GM23338 (cell line): ENCODE measurements around the gene CALHM5. TPM values are rescaled to one million over a fixed set of nuclear protein-coding genes. Genes with fewer than 3 reads are reported as not detected.

ENCODE experiments used
- ATAC-seq: fragments of 200-7000 bp; cut with Tn5 transposase; 3 replicates; pipeline ENCODE4 v1.9.1; 2020
- DNase-seq: peaks from one replicate; pipeline ENCODE4 v3.0.0-alpha.2; 2015; ENCODE audit warnings: low spot score
- H2AFZ ChIP-seq: fragments of 200-600 bp; sonication (generic); 2 replicates; pipeline ENCODE4 v1.8.0; 2016; ENCODE audit warnings: antibody characterized with exemption, mild to moderate bottlenecking, moderate library complexity
- H3F3A ChIP-seq: fragments of 200-600 bp; sonication (generic); replicated peaks from 2 replicates; pipeline ENCODE4 v1.8.0; 2017; ENCODE audit warnings: antibody characterized with exemption, mixed run types, low read depth
- H3K27ac ChIP-seq: fragments of 200-600 bp; sonication (generic); 2 replicates; pipeline ENCODE4 v1.6.1; 2016; ENCODE audit warnings: low read depth
- H3K27me3 ChIP-seq: fragments of 200-600 bp; sonication (generic); 2 replicates; pipeline ENCODE4 v1.8.0; 2016; ENCODE audit warnings: mild to moderate bottlenecking, mixed run types, moderate library complexity; ENCODE audit not compliant: insufficient read depth
- H3K36me3 ChIP-seq: fragments of 200-600 bp; sonication (generic); 2 replicates; pipeline ENCODE4 v1.8.0; 2016; ENCODE audit warnings: mild to moderate bottlenecking; ENCODE audit not compliant: insufficient read depth
- H3K4me1 ChIP-seq: fragments of 200-600 bp; sonication (generic); 2 replicates; pipeline ENCODE4 v1.8.0; 2016; ENCODE audit warnings: mild to moderate bottlenecking, moderate library complexity; ENCODE audit not compliant: insufficient read depth
- H3K4me2 ChIP-seq: fragments of 200-600 bp; sonication (generic); 2 replicates; pipeline ENCODE4 v1.7.1; 2017; ENCODE audit warnings: mixed run types
- H3K4me3 ChIP-seq: fragments of 200-600 bp; sonication (generic); 2 replicates; pipeline ENCODE4 v1.6.1; 2016; ENCODE audit warnings: mixed run types
- H3K79me2 ChIP-seq: fragments of 200-600 bp; sonication (generic); replicated peaks from 2 replicates; pipeline ENCODE4 v1.8.0; 2017; ENCODE audit warnings: mild to moderate bottlenecking; ENCODE audit not compliant: insufficient read depth
- H3K9me2 ChIP-seq: fragments of 200-600 bp; sonication (generic); 2 replicates; pipeline ENCODE4 v1.8.0; 2017; ENCODE audit not compliant: insufficient read depth
- H4K20me1 ChIP-seq: fragments of 200-600 bp; sonication (generic); replicated peaks from 2 replicates; pipeline ENCODE4 v1.8.0; 2017; ENCODE audit warnings: mild to moderate bottlenecking; ENCODE audit not compliant: insufficient read depth
- H3K27ac Mint-ChIP-seq: 2 replicates; pipeline ENCODE4 v1.8.0; 2020; ENCODE audit warnings: inconsistent platforms, mild to moderate bottlenecking, moderate library complexity, mixed read lengths
- H3K27me3 Mint-ChIP-seq: 3 replicates; pipeline ENCODE4 v1.8.0; 2022; ENCODE audit warnings: low read depth, mild to moderate bottlenecking, moderate library complexity, mixed read lengths, inconsistent platforms; ENCODE audit not compliant: insufficient read depth, poor library complexity
- H3K36me3 Mint-ChIP-seq: 3 replicates; pipeline ENCODE4 v1.8.0; 2021; ENCODE audit warnings: low read depth, mild to moderate bottlenecking, inconsistent platforms, moderate library complexity, mixed read lengths
- H3K4me1 Mint-ChIP-seq: 3 replicates; pipeline ENCODE4 v1.8.0; 2020; ENCODE audit warnings: mild to moderate bottlenecking, inconsistent platforms, mixed read lengths
- H3K4me3 Mint-ChIP-seq: 3 replicates; pipeline ENCODE4 v1.8.0; 2021; ENCODE audit warnings: moderate library complexity, mild to moderate bottlenecking, inconsistent platforms, mixed read lengths
- H3K9me3 Mint-ChIP-seq: 3 replicates; pipeline ENCODE4 v1.8.0; 2020; ENCODE audit warnings: moderate library complexity, mild to moderate bottlenecking, inconsistent platforms, mixed read lengths
- CREB1 ChIP-seq: fragments of 250-450 bp; sonication (Bioruptor Pico); IDR thresholded peaks from 2 replicates; pipeline ENCODE4 v1.5.0; 2020; ENCODE audit warnings: low read depth, mild to moderate bottlenecking, moderate library complexity
- CTCF ChIP-seq, 2 experiments: fragments of 200-600 bp in 1 of 2; sonication (generic) in 1 of 2; conservative IDR thresholded peaks; 2 replicates each; pipeline versions ENCODE4 v1.5.1 to v1.6.1; 2016 to 2017; ENCODE audit warnings: antibody characterized with exemption in 2 of 2, low read depth in 2 of 2, mild to moderate bottlenecking in 2 of 2, moderate library complexity in 1 of 2
- EZH2 ChIP-seq: fragments of 200-600 bp; sonication (generic); IDR thresholded peaks from one replicate; pipeline ENCODE4 v1.8.0; 2017; ENCODE audit warnings: antibody characterized with exemption, mild to moderate bottlenecking, low read depth; ENCODE audit not compliant: unreplicated experiment
- EZH2phosphoT487 ChIP-seq: fragments of 200-600 bp; sonication (generic); IDR thresholded peaks from one replicate; pipeline ENCODE4 v1.8.1; 2018; ENCODE audit warnings: antibody characterized with exemption; ENCODE audit not compliant: unreplicated experiment
- JUNB ChIP-seq: IDR thresholded peaks from one replicate; pipeline ENCODE4 v1.6.1; 2016; ENCODE audit warnings: antibody characterized with exemption; ENCODE audit not compliant: unreplicated experiment
- NANOG ChIP-seq: IDR thresholded peaks from 2 replicates; pipeline ENCODE4 v1.6.1; 2016; ENCODE audit warnings: antibody characterized with exemption, borderline replicate concordance
- POLR2AphosphoS5 ChIP-seq: IDR thresholded peaks from 2 replicates; pipeline ENCODE4 v1.6.1; 2016; ENCODE audit warnings: antibody characterized with exemption, low read depth
- REST ChIP-seq: IDR thresholded peaks from one replicate; pipeline ENCODE4 v1.6.1; 2018; ENCODE audit warnings: antibody characterized with exemption; ENCODE audit not compliant: unreplicated experiment
- STAT1 ChIP-seq: IDR thresholded peaks from one replicate; pipeline ENCODE4 v1.6.1; 2016; ENCODE audit warnings: antibody characterized with exemption; ENCODE audit not compliant: unreplicated experiment
- ZNF114 ChIP-seq: fragments of 250-450 bp; sonication (Bioruptor Pico); IDR thresholded peaks from 2 replicates; pipeline ENCODE4 v1.5.0; 2020; ENCODE audit warnings: mild to moderate bottlenecking, moderate library complexity
- ZNF331 ChIP-seq: fragments of 250-450 bp; sonication (Bioruptor Pico); IDR thresholded peaks from 2 replicates; pipeline ENCODE4 v1.5.0; 2020; ENCODE audit warnings: low read depth, mild to moderate bottlenecking, moderate library complexity
- polyA plus RNA-seq: library from polyadenylated mRNA; unstranded; fragments of >200 nt; fragmentation: Nextera tagmentation; extraction: Ambion mirVana; gene quantifications from 2 replicates; pipeline ENCODE4 v1.2.1, GENCODE V29; 2016
- total RNA-seq: library from RNA; depleted of rRNA; stranded (reverse); fragments of >200 nt; shearing (Covaris generic); gene quantifications from 2 replicates; pipeline ENCODE4 v1.2.3, GENCODE V29; 2014
- TF ChIP-seq, protein P1 (sequence below): IDR thresholded peaks from 2 replicates; pipeline ENCODE4 v1.6.1; 2016; ENCODE audit warnings: antibody characterized with exemption
- TF ChIP-seq, protein P2 (sequence below): fragments of 250-450 bp; sonication (Bioruptor Pico); IDR thresholded peaks from 2 replicates; pipeline ENCODE4 v1.5.0; 2020; ENCODE audit warnings: mild to moderate bottlenecking, moderate library complexity

The CALHM5 gene
- total and polyA plus RNA-seq, 2 experiments from 2014 or later, result 0.02 to 0.10 TPM

DNA sequence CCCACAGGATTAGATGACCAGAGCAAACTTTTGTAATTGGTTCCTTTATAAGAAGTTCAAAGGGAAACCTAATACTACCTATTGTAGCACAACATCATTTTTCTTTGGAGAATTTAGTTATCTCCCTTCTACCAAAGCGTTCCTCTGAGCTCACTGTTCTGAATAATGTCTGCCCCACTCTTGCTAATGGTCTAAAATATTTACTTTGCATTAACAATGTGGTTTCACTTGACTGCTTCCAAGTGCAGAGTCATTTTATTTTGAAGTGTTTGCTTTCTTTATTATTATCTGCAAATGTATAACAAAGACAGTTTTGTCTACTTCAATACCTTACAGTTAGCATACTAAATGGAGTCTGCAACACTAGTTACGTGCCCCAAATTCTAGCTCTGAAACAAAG, 19.0 kb downstream of the CALHM5 start:
- no peak overlapping the region for H3K27ac Mint-ChIP-seq
- H3K79me2 ChIP-seq, result no peaks in the 10 kb centered on the region
- H3K36me3 ChIP-seq, result no peaks in the 10 kb centered on the region
- H3K27me3 ChIP-seq, result no peaks in the 10 kb centered on the region
- H3K27me3 Mint-ChIP-seq, result peaks cover 5% of the 10 kb centered on the region
- TF ChIP-seq NANOG, result no peak
- no peak for TF ChIP-seq CREB1 (CRISPR knock-in tag)
- TF ChIP-seq JUNB, result no peak
- no peak for TF ChIP-seq STAT1
- TF ChIP-seq POLR2AphosphoS5, result no peak
- TF ChIP-seq ZNF114 (CRISPR knock-in tag), result no peak
- no peak for TF ChIP-seq EZH2phosphoT487
- TF ChIP-seq EZH2, result no peak
- TF ChIP-seq, protein P1, sequence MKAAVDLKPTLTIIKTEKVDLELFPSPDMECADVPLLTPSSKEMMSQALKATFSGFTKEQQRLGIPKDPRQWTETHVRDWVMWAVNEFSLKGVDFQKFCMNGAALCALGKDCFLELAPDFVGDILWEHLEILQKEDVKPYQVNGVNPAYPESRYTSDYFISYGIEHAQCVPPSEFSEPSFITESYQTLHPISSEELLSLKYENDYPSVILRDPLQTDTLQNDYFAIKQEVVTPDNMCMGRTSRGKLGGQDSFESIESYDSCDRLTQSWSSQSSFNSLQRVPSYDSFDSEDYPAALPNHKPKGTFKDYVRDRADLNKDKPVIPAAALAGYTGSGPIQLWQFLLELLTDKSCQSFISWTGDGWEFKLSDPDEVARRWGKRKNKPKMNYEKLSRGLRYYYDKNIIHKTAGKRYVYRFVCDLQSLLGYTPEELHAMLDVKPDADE, result no peak
- TF ChIP-seq CTCF (conservative IDR thresholded peaks at IDR 0.05; ENCODE audit: low read depth in 2 of 2), result no peak
- TF ChIP-seq, protein P2, sequence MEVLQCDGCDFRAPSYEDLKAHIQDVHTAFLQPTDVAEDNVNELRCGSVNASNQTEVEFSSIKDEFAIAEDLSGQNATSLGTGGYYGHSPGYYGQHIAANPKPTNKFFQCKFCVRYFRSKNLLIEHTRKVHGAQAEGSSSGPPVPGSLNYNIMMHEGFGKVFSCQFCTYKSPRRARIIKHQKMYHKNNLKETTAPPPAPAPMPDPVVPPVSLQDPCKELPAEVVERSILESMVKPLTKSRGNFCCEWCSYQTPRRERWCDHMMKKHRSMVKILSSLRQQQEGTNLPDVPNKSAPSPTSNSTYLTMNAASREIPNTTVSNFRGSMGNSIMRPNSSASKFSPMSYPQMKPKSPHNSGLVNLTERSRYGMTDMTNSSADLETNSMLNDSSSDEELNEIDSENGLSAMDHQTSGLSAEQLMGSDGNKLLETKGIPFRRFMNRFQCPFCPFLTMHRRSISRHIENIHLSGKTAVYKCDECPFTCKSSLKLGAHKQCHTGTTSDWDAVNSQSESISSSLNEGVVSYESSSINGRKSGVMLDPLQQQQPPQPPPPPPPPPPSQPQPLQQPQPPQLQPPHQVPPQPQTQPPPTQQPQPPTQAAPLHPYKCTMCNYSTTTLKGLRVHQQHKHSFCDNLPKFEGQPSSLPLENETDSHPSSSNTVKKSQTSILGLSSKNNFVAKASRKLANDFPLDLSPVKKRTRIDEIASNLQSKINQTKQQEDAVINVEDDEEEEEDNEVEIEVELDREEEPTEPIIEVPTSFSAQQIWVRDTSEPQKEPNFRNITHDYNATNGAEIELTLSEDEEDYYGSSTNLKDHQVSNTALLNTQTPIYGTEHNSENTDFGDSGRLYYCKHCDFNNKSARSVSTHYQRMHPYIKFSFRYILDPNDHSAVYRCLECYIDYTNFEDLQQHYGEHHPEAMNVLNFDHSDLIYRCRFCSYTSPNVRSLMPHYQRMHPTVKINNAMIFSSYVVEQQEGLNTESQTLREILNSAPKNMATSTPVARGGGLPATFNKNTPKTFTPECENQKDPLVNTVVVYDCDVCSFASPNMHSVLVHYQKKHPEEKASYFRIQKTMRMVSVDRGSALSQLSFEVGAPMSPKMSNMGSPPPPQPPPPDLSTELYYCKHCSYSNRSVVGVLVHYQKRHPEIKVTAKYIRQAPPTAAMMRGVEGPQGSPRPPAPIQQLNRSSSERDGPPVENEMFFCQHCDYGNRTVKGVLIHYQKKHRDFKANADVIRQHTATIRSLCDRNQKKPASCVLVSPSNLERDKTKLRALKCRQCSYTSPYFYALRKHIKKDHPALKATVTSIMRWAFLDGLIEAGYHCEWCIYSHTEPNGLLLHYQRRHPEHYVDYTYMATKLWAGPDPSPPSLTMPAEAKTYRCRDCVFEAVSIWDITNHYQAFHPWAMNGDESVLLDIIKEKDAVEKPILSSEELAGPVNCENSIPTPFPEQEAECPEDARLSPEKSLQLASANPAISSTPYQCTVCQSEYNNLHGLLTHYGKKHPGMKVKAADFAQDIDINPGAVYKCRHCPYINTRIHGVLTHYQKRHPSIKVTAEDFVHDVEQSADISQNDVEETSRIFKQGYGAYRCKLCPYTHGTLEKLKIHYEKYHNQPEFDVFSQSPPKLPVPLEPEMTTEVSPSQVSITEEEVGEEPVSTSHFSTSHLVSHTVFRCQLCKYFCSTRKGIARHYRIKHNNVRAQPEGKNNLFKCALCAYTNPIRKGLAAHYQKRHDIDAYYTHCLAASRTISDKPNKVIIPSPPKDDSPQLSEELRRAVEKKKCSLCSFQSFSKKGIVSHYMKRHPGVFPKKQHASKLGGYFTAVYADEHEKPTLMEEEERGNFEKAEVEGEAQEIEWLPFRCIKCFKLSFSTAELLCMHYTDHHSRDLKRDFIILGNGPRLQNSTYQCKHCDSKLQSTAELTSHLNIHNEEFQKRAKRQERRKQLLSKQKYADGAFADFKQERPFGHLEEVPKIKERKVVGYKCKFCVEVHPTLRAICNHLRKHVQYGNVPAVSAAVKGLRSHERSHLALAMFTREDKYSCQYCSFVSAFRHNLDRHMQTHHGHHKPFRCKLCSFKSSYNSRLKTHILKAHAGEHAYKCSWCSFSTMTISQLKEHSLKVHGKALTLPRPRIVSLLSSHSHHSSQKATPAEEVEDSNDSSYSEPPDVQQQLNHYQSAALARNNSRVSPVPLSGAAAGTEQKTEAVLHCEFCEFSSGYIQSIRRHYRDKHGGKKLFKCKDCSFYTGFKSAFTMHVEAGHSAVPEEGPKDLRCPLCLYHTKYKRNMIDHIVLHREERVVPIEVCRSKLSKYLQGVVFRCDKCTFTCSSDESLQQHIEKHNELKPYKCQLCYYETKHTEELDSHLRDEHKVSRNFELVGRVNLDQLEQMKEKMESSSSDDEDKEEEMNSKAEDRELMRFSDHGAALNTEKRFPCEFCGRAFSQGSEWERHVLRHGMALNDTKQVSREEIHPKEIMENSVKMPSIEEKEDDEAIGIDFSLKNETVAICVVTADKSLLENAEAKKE (CRISPR knock-in tag), result no peak
- no peak for TF ChIP-seq REST
- no peak for TF ChIP-seq ZNF331 (CRISPR knock-in tag)
- H3K4me1 Mint-ChIP-seq, result peaks cover 42% of the 10 kb centered on the region
- peak overlapping the region; percentile 59 for H3K4me2 ChIP-seq
- H2AFZ ChIP-seq, result no peak overlapping the region
- no peak overlapping the region for H3K4me3 Mint-ChIP-seq
- no peak for ATAC-seq
- no peak overlapping the region for H3K4me3 ChIP-seq
- no peaks in the 10 kb centered on the region for H4K20me1 ChIP-seq
- H3K27ac ChIP-seq, result no peak overlapping the region
- no peaks in the 10 kb centered on the region for H3F3A ChIP-seq
- H3K36me3 Mint-ChIP-seq, result no peaks in the 10 kb centered on the region
- DNase-seq, result no peak
- peaks cover 44% of the 10 kb centered on the region for H3K4me1 ChIP-seq
- H3K9me3 Mint-ChIP-seq, result no peaks in the 10 kb centered on the region
- H3K9me2 ChIP-seq, result no peaks in the 10 kb centered on the region
